IMR-90 (cell line): ENCODE measurements around the gene C2orf68. TPM values are rescaled to one million over a fixed set of nuclear protein-coding genes. Genes with fewer than 3 reads are reported as not detected.

Source experiments
- ATAC-seq: fragments of 200-7000 bp; cut with Tn5 transposase; 2 replicates; pipeline ENCODE4 v1.9.1; 2020; ENCODE audit warnings: low read depth, mild to moderate bottlenecking, moderate library complexity
- BruUV-seq: library from RNA; stranded (reverse); fragments of 400-500 nt; replicated peaks from 2 replicates; lab custom pipeline; 2021; lab: Mats Ljungman, UMichigan
- CTCF ChIA-PET: fragments of 300-600 bp; formaldehyde crosslinking; extraction: SDS; loops from one replicate; lab custom pipeline; 2021; ENCODE audit warnings: antibody characterized with exemption; lab: Yijun Ruan, JAX
- POLR2A ChIA-PET: fragments of 300-600 bp; sonication (Branson Sonifier 250); formaldehyde crosslinking; loops from one replicate; lab custom pipeline; 2022; ENCODE audit warnings: antibody characterized with exemption; ENCODE audit not compliant: unreplicated experiment; lab: Charles Lee
- DNase-seq: peaks from one replicate; pipeline ENCODE4 v3.0.0; 2013
- H2AFZ ChIP-seq: replicated peaks from 2 replicates; pipeline ENCODE3; 2013; ENCODE audit warnings: low read length, mild to moderate bottlenecking; ENCODE audit not compliant: poor library complexity
- H2AK5ac ChIP-seq: 2 replicates; pipeline ENCODE4 v1.6.1; 2013; ENCODE audit warnings: low read depth, low read length, inconsistent platforms
- H2AK9ac ChIP-seq: replicated peaks from 2 replicates; pipeline ENCODE3; 2013; ENCODE audit warnings: mild to moderate bottlenecking, low read depth, low read length, moderate library complexity; ENCODE audit not compliant: poor library complexity
- H2BK120ac ChIP-seq: 2 replicates; pipeline ENCODE4 v1.6.1; 2013; ENCODE audit warnings: low read depth, low read length, inconsistent platforms
- H2BK15ac ChIP-seq: 3 replicates; pipeline ENCODE4 v1.6.1; 2013; ENCODE audit warnings: low read depth, low read length, inconsistent platforms
- H2BK20ac ChIP-seq: 2 replicates; pipeline ENCODE4 v1.6.1; 2013; ENCODE audit warnings: low read depth, mild to moderate bottlenecking, inconsistent platforms, low read length, moderate library complexity
- H2BK5ac ChIP-seq: 2 replicates; pipeline ENCODE4 v1.6.1; 2013; ENCODE audit warnings: mild to moderate bottlenecking, low read depth, low read length, inconsistent platforms; ENCODE audit not compliant: poor library complexity, severe bottlenecking
- H3K14ac ChIP-seq: replicated peaks from 2 replicates; pipeline ENCODE4 v1.6.1; 2013; ENCODE audit warnings: low read depth, low read length, inconsistent platforms
- H3K18ac ChIP-seq: 2 replicates; pipeline ENCODE4 v1.6.1; 2013; ENCODE audit warnings: low read depth, low read length, control low read depth
- H3K23ac ChIP-seq: 2 replicates; pipeline ENCODE4 v1.6.1; 2013; ENCODE audit warnings: low read depth, low read length, inconsistent platforms
- H3K27ac ChIP-seq: 2 replicates; pipeline ENCODE4 v1.5.1; 2013; ENCODE audit warnings: mild to moderate bottlenecking, control low read depth, low read length; ENCODE audit not compliant: insufficient read depth
- H3K27me3 ChIP-seq: 2 replicates; pipeline ENCODE4 v1.6.1; 2013; ENCODE audit warnings: low read length; ENCODE audit not compliant: control insufficient read depth, insufficient read depth
- H3K36me3 ChIP-seq: 2 replicates; pipeline ENCODE4 v1.6.1; 2013; ENCODE audit warnings: low read length, mixed read lengths; ENCODE audit not compliant: control insufficient read depth, insufficient read depth
- H3K4ac ChIP-seq: 2 replicates; pipeline ENCODE4 v1.6.1; 2013; ENCODE audit warnings: low read depth, low read length, inconsistent platforms
- H3K4me1 ChIP-seq: 2 replicates; pipeline ENCODE4 v1.6.1; 2013; ENCODE audit warnings: low read length, mixed read lengths; ENCODE audit not compliant: control insufficient read depth, insufficient read depth
- H3K4me2 ChIP-seq: 2 replicates; pipeline ENCODE4 v1.6.1; 2013; ENCODE audit warnings: low read depth, mild to moderate bottlenecking, control low read depth, low read length, moderate library complexity
- H3K4me3 ChIP-seq: 2 replicates; pipeline ENCODE4 v1.5.1; 2013; ENCODE audit warnings: low read depth, mild to moderate bottlenecking, control low read depth, low read length, moderate library complexity; ENCODE audit not compliant: insufficient read depth
- H3K56ac ChIP-seq: 2 replicates; pipeline ENCODE4 v1.6.1; 2013; ENCODE audit warnings: low read length, inconsistent platforms; ENCODE audit not compliant: insufficient read depth; ENCODE audit errors: extremely low read depth
- H3K79me1 ChIP-seq, 2 experiments: 2 replicates each; pipeline ENCODE4 v1.6.1; 2013; ENCODE audit warnings: low read length in 2 of 2, inconsistent platforms in 1 of 2, low read depth in 1 of 2
- H3K9ac ChIP-seq: 2 replicates; pipeline ENCODE4 v1.6.1; 2013; ENCODE audit warnings: low read depth, low read length, control low read depth
- H3K9me1 ChIP-seq: 2 replicates; pipeline ENCODE4 v1.6.1; 2013; ENCODE audit warnings: low read length, inconsistent platforms; ENCODE audit not compliant: insufficient read depth
- H3K9me3 ChIP-seq: 2 replicates; pipeline ENCODE4 v1.6.1; 2013; ENCODE audit warnings: low read length; ENCODE audit not compliant: control insufficient read depth, insufficient read depth
- H4K20me1 ChIP-seq: 2 replicates; pipeline ENCODE4 v1.6.1; 2013; ENCODE audit warnings: low read length, inconsistent platforms; ENCODE audit not compliant: insufficient read depth
- H4K5ac ChIP-seq: 2 replicates; pipeline ENCODE4 v1.6.1; 2013; ENCODE audit warnings: mild to moderate bottlenecking, low read depth, low read length, control low read depth
- H4K8ac ChIP-seq, 2 experiments: 2 replicates each; pipeline ENCODE4 v1.6.1; 2013; ENCODE audit warnings: low read depth in 2 of 2, low read length in 2 of 2, control low read depth in 1 of 2, inconsistent platforms in 1 of 2
- H4K91ac ChIP-seq: 2 replicates; pipeline ENCODE4 v1.6.1; 2013; ENCODE audit warnings: low read depth, low read length, inconsistent platforms; ENCODE audit not compliant: insufficient read depth
- MAFK ChIP-seq: IDR thresholded peaks from 2 replicates; pipeline ENCODE4 v1.6.1; 2012; ENCODE audit warnings: low read depth, low read length, improper control_type of control experiment
- WGBS, 2 experiments: methylation state at CpG; one replicate each; pipeline versions ENCODE4 v1.1.5 to v1.1.7; 2013; ENCODE audit warnings: missing lambda C conversion rate in 2 of 2; ENCODE audit not compliant: insufficient read length in 1 of 2; ENCODE audit errors: extremely low coverage in 2 of 2; 5-methylcytosine and 5-hydroxymethylcytosine counted together
- dilution Hi-C: fragments of 300-500 bp; cut with HindIII; formaldehyde crosslinking; loops from one replicate; pipeline ENCODE4 v1.14.3; 2018; ENCODE audit warnings: low sequenced_read_pairs; ENCODE audit not compliant: unreplicated experiment
- in situ Hi-C: fragments of 300-500 bp; cut with MboI; formaldehyde crosslinking; loops from 3 replicates; pipeline ENCODE4 v1.14.3; 2019; ENCODE audit warnings: low sequenced_read_pairs, inconsistent platforms, mixed read lengths
- intact Hi-C: fragments of 100-400 bp; cut with micrococcal nuclease; formaldehyde crosslinking; loops from 2 replicates; pipeline ENCODE4 v1.10.0; 2022
- polyA plus RNA-seq, 3 experiments: library from polyadenylated mRNA; depleted of rRNA; stranded (reverse); fragments of >200 nt; gene quantifications; 2 replicates each; pipeline ENCODE4 v1.2.3, GENCODE V29; 2012; ENCODE audit warnings: low replicate concordance in 1 of 3
- total RNA-seq: library from RNA; depleted of rRNA; stranded (reverse); fragments of >200 nt; gene quantifications from 2 replicates; pipeline ENCODE4 v1.2.3, GENCODE V29; 2012

Gene C2orf68
- total and polyA plus RNA-seq, 2 of the 4 experiments (the other 2 are of a cell fraction): 6.8 to 10.1 TPM

GRCh38 chr2:85652056-85652455, 40.2 kb upstream of the C2orf68 start:
- BruUV-seq: no TSS peak
- no peak for DNase-seq
- dilution Hi-C loops (no loop called here), in situ Hi-C loops (no loop called here), intact Hi-C loops (no loop called here)
- peak overlapping the region; percentile 22 for H2BK120ac ChIP-seq
- no peak overlapping the region for H2AFZ ChIP-seq
- H3K9ac ChIP-seq: no peak overlapping the region
- peak overlapping the region; percentile 71 for H3K27ac ChIP-seq
- ChIA-PET POLR2A (no interaction called here), CTCF (no interaction called here)
- peak overlapping the region; percentile 83 for H2BK5ac ChIP-seq
- H2AK9ac ChIP-seq: no peak overlapping the region
- no peaks in the 10 kb centered on the region for H3K27me3 ChIP-seq
- peaks cover 34% of the 10 kb centered on the region for H3K4me1 ChIP-seq
- H4K8ac ChIP-seq: peak overlapping the region; percentile 11 to 19; a peak in 1 of 4 replicates
- H3K4me2 ChIP-seq: no peak overlapping the region; the same call in 1 of the 2 replicates
- H3K79me1 ChIP-seq: peaks cover 8 to 19% of the 10 kb centered on the region in 2 experiments; a peak in 3 of 4 replicates
- ATAC-seq: no peak
- WGBS, 2 experiments: no CpG with 5 or more reads among the region's 2 CpGs
- peak overlapping the region; percentile 59 for H2AK5ac ChIP-seq
- TF ChIP-seq MAFK: no peak
- H3K56ac ChIP-seq: no peak overlapping the region
- peaks cover 29% of the 10 kb centered on the region for H3K36me3 ChIP-seq
- no peak overlapping the region for H3K4me3 ChIP-seq
- H3K14ac ChIP-seq: 0 out of 2 replicates have a peak overlapping the region, but pooled peaks have one; percentile 18
- peak overlapping the region; percentile 40; the same call in 1 of the 2 replicates for H2BK20ac ChIP-seq
- peak overlapping the region; percentile 3; the same call in 1 of the 2 replicates for H3K23ac ChIP-seq
- H4K20me1 ChIP-seq: peaks cover 14% of the 10 kb centered on the region
- H3K9me3 ChIP-seq: no peaks in the 10 kb centered on the region
- H4K91ac ChIP-seq: 0 out of 2 replicates have a peak overlapping the region, but pooled peaks have one; percentile 35
- peak overlapping the region; percentile 59; the same call in 1 of the 2 replicates for H3K4ac ChIP-seq
- peak overlapping the region; percentile 16 for H3K18ac ChIP-seq
- peak overlapping the region; percentile 35; the same call in 1 of the 3 replicates for H2BK15ac ChIP-seq
- H3K9me1 ChIP-seq: peaks cover 28% of the 10 kb centered on the region
- peak overlapping the region; percentile 10; the same call in 1 of the 2 replicates for H4K5ac ChIP-seq
